ENCODE measurements around the gene SF3B1.
A peak's percentile ranks its signal among the peaks of the same experiment; 100 is the strongest.
"Not testable (repeated sequence)": the region's sequence is repeated elsewhere in the genome, so short reads cannot be mapped to it uniquely, and the experiment has no call there.

Gene SF3B1

DNA sequence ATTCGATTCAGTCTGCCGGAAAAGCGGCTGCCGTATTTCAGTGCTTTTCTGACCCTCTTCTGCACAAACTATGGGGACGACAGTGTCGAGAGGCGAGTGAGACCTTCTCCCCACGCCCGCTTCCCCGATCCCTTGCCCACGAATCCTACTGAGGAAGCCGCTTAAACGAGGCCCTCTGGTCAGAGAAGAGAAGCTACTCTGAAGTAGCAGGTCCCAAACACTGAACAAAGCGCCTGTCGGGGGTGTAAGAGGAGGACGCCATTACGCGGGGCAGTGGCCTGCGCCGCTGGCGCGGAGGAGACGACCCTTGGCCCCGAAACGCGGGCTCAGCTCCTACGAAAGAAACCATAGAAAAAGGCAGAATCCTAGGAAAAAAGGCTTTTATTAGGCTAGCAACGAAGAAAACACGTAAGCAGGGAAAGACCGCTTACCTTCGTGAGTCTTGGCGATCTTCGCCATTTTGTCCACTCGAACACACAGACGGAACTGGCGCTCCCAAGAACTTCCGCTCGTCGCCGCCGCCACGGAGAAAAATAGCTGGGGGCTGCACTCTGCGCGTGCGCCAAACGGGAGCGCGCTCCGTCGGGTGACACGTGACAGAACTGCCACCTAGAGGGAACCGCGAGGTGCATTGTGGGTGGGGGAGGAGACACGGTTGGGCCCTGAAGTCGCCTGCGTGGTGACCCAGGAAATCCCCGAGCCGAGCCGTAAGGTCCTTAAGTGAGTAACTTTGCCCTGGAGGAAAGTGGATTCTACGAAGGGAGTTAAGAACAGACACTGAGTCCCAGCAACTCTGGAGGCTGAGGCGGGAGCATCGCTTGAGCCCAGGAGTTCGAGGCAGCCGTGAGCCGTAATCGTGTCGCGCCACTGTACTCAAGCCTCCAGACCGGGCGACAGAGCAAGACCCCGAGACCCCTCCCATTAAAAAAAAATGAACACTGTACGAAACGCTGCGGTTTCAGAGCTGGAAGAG, at the start of gene SF3B1:
Gene SF3B1 (minus strand): TSS at position 488 of the 973 bp plus-strand sequence. CDS start 29 bp downstream, at position 459.
- peak; percentile 98 for DNase-seq (ENCODE audit: low spot score)

DNA sequence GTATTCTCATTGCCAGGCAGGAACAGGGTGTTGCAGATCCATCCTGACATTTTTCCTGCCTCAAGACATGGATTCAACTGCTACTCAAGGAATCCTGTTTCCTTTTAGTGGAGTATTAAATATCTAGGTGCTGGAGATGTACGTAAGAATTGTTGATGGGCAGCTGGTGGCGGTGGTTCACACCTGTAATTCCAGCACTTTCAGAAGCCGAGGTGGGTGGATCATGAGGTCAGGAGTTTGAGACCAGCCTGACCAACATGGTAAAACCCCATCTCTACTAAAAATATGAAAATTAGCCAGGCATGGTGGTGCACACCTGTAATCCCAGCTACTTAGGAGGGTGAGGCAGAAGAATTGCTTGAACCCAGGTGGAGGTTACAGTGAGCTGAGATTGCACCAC, 49.4 kb upstream of the SF3B1 start:
- not testable (repeated sequence) for DNase-seq (ENCODE audit: low spot score)

DNA sequence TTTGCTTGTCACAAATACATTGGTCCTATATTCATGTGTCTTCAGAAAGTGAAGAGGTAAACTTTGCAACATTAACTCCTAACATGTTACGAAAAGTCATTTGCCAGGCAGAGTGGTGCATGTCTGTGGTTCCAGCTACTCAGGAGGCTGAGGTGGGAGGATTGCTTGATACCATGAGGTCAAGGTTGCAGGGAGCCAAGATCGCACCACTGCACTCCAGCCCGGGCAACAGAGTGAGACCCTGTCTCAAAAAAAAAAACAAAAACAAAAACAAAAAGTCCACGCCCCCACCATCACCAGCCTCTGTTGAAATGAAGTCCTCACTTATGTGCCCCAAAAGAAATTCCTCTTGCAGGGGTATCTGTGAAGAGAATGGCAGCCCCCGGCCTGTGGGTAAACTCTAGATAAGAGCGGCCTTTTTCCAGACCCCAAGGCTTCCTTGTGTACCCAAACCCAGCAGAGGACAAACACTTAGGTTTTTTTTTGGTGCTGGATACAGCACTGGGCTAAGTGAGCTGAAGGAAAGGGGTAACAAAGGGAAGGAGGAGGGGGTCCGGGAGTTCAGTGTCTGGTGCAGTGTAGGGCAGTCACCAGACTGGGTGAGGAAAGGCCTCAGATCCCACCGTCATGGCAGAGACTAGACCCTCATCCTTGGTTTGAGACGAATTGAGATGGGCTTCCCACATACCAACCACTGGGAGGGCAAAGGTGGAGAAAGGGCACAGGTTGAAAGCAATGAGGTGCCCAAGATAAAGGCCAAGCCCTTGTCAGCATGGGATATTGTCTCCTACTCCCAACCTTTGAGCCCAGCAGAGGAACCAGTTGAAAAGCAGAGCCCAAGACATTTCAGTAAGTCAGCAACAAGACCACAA, 45.6 kb upstream of the SF3B1 start:
- DNase-seq (ENCODE audit: low spot score), result no peak

DNA sequence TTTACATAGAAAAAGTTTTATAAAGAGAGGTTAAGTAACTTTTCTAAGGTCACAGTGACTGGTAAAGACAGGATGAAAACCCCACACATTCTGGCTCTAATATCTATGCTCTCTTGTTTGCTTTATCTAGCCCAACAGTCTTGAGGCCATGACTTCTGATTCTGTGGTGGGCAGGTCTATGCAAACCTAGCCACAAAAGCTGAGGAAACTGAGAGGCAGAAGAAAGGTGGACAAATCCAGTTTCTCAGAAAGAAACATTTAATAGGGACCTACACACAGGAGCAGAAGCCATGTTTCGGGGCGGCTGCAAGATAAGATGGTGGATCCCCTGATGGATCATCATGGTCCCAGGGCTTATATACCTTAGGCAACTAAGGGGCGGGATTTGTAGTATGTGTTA, 43.0 kb upstream of the SF3B1 start:
- DNase-seq (ENCODE audit: low spot score), result no peak

- no peak for DNase-seq (ENCODE audit: low spot score)
These were observed 37.3 kb upstream of the SF3B1 start for GRCh38 chr2:197472166-197472565.

GRCh38 chr2:197464175-197464574, 29.3 kb upstream of the SF3B1 start:
- DNase-seq (ENCODE audit: low spot score), result no peak

DNA sequence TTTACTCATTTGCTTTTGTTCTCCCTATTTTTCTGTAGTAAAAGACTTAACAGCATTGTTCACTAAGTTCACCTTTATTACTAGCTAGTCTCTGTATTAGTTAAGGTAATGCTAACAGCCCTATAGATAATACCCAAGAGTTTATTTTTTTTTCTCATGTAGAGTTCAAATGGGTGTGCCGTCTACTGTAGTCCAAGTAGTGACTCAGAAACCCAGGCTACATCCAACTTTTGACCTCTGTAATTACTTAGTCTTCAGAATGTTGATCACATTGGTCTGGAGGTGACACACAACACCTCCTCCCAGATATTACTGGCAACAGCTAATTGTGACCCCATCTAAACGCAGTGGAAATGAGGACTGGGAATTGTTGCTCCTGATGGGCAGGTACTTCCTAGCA, 26.2 kb upstream of the SF3B1 start:
- DNase-seq (ENCODE audit: low spot score), result no peak

DNA sequence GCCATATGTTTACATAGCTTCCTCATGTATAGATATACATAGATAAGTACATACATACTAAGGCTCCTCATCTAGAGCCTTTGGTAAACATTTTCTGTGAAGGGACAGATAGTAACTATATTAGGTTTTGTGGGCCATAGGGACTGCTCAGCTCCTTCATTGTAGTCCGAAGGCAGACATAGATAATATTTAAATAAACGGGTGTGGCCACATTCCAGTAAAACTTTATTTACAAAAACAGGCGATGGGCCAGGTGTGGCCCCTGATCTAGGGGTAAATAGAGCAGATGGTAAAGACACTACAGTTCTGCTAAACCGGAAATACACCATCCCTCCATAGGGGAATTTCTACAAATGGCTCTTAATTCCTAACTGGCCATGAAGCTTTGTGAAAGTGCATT, 25.8 kb upstream of the SF3B1 start:
- DNase-seq (ENCODE audit: low spot score), result no peak

- no peak for DNase-seq (ENCODE audit: low spot score)
These were observed 20.6 kb upstream of the SF3B1 start for GRCh38 chr2:197455428-197455827.

DNA sequence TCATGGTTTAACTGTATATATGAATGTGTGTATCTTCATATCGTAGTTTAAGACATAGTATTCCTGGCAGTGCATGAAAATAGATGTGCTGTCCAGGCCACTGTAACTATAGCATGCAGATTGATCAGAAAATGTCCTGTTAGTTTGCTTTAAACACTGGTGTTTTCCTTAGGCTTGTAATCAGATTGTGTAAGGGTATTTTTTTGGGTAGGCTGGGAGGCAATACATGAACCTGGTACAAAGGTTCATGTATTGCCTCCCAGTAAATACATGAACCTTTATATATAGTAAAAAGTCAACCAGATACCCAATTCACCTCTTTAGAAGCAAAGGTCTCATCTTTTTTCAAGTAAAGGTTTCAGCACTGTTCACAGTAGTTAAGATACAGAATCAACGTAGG, 20.1 kb upstream of the SF3B1 start:
- no peak for DNase-seq (ENCODE audit: low spot score)

DNA sequence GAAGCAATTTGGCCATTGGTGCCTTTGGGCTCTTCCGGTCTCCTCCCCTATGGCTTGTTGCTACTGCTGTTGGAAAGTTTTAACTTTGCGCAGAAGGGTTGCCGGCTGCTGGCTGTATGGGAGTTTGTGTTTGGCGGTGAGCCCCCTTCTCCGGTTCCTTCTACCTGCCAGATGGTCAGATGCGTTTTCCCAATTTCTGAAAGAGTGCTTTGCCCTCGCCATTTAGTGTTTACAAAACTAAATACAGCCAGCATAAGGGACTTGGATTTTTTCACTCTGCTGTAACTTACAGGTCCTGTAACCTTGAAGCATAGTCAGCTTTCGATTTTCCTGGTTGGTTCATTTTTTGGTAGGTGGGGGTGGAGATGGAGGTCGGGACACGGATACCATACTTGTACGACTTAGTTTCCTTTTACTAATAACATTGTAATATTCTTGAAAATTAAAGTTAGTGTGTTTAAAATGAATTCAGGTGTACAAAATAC, 19.1 kb upstream of the SF3B1 start:
- DNase-seq (ENCODE audit: low spot score), result peak; percentile 77

DNA sequence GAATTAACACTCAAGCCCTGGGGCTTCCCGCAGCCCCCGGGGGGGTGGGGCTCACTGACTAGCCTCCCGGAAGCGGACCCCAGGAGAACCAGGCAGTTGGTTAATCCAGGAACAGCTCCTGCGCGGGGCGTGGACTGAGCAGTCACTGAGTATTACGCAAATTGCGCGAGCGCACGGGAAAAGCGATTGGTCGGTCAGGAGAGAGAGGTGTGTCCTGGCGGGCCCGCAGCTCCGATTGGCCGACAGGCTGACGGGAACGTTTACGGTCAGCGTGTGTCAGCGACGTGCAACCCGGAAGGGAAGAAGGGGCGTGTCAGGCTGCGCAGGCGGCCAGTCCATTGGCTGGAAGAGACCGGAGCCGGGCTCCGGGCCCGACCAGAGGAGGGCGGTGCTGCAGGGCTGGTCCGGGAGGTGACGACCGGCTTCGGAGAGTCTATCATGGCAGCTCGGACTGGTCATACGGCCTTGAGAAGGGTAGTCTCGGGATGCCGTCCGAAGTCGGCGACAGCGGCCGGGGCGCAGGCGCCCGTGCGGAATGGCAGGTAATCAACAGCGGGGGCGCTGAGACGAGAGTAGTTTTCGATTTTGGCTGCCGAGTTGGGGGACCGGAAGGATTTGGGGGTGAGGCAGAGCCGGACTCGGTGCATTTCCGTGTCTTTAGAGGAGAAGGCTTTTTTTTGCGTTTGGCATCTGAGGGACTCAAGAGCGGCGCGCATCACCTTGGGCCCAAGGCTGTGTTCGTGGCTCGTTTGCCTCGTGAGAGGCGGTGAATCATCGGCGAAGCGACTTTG, 18.5 kb upstream of the SF3B1 start, which contains the start of gene COQ10B:
Gene COQ10B (plus strand): TSS at position 430 of the 791 bp plus-strand sequence. CDS start 9 bp downstream, at position 439.
- peak; percentile 98 for DNase-seq (ENCODE audit: low spot score)

- no peak for DNase-seq (ENCODE audit: low spot score)
These were observed 17.9 kb upstream of the SF3B1 start for GRCh38 chr2:197452754-197453122.

DNA sequence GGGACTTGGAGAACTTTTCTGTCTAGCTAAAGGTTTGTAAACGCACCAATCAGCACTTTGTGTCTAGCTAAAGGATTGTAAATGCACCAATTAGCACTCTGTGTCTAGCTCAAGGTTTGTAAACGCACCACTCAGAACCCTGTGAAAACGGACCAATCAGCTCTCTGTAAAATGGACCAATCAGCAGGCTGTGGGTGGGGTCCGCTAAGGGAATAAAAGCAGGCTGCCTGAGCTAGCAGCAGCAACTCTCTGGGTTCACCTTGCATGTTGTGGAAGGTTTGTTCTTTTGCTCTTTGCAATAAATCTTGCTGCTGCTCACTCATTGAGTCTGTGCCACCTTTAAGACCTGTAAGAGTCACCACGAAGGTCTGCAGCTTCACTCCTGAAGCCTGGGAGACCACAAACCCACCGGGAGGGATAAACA, 16.1 kb upstream of the SF3B1 start:
- not testable (repeated sequence) for DNase-seq (ENCODE audit: low spot score)

GRCh38 chr2:197450465-197450864, 15.6 kb upstream of the SF3B1 start:
- no peak for DNase-seq (ENCODE audit: low spot score)

DNA sequence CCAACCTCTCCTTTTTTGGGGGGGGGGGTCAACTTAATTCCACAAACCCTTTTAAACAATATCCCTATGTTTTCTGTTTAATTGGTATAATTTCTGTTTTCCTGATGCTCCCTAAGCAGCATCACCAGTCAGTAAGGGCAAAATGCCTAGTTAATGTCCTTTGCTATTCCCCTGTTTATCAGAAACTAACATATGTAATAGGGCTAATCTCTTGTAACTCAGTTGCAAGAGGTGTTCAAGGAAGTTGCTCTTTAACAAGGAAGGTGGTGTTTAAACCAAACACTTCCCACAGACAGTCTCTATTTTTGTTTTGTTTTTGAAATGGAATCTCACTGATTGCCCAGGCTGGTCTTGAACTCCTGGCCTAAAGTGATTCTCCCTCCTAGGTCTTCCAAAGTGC, 12.0 kb upstream of the SF3B1 start:
- no peak for DNase-seq (ENCODE audit: low spot score)

- no peak for DNase-seq (ENCODE audit: low spot score)
These were observed 10.9 kb upstream of the SF3B1 start for GRCh38 chr2:197445746-197446145.

DNA sequence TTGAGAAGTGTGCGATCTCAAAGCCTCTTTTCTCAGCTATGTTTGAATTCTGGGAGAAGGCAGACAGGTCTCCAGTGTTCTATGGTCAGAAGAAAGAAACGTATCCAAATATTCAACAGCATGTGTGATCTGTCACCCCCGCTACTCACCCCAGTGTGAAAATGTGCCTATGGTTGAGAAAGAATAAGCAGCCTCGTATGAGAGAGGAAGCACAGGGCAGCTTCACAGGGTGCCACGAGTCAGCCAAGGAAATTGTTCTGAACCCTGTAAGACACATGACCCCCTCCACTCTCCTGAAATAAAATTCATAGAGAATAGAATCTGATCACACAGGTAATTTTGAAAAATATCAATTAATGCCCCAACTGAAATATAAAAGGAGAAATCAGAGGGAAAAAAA, 8.0 kb upstream of the SF3B1 start:
- DNase-seq (ENCODE audit: low spot score), result no peak

DNA sequence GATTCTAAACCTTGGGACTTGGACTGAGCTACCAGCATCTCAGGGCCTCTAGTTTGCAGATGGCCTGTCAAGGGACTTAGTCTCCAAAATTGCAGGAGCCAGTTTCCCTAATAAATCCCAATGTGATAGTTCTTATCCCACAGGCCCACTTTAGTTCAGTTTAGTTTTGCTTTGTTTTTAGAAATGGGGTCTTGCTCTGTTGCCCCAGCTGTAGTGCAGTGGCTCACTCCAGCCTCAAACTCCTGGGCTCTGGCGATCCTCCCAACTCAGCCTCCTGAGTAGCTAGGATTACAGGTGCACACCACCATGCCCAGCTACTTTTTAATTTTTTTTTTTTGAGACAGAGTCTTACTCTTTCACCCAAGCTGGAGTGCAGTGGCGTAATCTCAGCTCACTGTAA, 2.6 kb upstream of the SF3B1 start:
- no peak for DNase-seq (ENCODE audit: low spot score)

DNA sequence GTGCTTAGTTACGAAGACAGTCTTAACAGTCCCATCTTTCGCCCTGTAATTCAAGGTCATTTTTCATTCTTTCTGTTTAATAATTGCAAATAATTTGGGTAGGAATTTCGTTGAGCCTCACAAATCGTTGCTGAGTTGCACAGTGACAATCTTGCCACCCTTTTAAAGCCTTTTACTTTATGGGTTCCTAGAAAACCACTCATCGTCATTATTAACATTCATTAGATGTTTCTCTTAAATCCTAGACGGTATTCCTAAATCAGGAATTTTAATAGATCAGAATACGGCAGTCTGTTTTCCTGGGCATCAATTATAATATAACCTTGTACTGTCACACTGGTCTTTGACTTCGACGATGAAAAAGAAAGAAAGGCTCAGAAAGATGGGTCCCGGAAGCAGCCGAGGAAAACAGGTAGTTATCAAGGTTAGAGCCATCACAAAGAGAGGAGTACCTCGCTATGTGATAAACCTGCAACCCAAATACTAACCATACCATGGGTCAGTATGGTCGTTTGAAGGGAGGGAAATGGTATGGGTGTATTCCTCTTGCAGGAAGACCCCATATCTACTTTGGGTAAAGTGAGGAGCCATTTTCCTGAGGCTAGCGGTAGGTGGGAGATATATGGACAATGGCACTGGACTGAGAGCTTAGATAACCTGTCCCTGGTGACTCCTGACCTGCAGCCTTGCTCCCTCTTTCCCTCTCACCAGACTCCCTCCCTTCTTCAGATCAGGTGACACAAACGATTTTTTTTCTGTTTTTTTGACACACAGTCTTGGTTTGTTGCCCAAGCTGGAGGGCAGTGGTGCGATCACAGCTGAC, 981 bp upstream of the SF3B1 start:
- no peak for DNase-seq (ENCODE audit: low spot score)

All from CD4-positive, alpha-beta T cell treated with Interleukin-6 at 100 ng/mL for 8 hours (primary cell).